GM21576 (cell line): ENCODE results near the gene NCOA4.
"Not testable (repeated sequence)": the region's sequence is repeated elsewhere in the genome, so short reads cannot be mapped to it uniquely, and the experiment has no call there.

Experiments
- ATAC-seq: cut with Tn5 transposase; IDR thresholded peaks from one replicate; pipeline ENCODE4 v1.9.1; 2021; ENCODE audit warnings: mild to moderate bottlenecking, moderate library complexity; ENCODE audit not compliant: unreplicated experiment

NCOA4 gene

DNA sequence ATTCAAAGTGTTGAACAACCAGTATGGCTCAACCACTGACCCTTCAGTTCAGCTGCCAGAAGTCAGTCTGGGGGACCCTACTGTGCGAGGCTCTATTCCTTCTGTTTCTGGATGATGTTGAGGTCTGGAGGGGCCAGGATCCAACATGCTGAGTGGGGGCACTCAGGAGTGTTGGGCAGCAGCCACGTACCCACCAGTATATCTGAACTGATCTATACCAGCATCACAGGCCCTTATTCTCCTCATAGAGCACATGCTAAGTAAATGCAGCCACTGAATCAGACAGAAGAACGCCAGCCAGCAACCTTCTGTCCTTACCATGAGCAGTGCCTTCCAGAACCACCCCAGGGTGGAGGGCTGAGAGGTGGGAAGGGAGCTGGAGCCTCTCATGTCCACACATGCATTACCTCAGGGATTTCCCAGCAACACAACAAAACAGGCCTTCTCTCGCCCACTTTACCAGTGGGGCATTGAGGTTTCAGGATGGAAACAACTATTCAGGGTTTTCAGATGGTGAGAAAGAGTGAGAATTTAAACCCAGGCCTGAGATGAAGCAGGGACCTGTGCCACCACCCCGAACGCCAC is 22.5 kb upstream of the NCOA4 start:
- no peak for ATAC-seq

GRCh38 chr10:46052057-46052790 is 21.8 kb upstream of the NCOA4 start:
- no peak for ATAC-seq

DNA sequence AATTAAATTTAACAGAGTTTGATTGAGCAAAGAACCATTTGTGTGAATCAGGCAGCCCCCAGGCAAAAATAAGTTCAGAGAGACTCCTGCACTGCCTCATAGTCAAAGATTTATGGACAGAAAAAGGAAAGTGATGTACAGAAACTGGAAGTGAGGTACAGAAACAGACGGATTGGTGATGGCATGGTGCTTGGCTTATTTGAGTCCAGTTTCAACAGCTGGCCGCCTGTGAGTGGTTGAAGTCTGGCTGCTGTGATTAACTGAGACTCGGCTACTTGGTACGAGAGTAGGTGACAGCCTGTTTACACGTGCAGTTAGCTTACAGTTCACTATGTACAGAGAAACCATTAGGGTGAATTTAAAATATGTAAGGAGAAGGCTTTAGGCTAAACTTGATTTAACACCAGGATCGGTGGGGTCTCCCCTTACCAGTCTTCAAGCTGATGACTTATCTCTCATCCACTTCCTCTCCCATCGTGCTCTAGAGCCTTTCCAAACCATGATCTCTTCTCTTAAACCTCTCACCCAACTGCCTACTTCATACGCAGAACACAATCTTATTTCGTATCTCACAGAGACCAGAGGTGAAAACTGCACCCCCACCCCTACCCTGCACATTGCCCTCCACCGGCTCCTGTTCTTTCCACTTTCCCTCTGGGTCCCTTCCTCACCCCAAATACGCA is 20.7 kb upstream of the NCOA4 start:
- no peak for ATAC-seq

DNA sequence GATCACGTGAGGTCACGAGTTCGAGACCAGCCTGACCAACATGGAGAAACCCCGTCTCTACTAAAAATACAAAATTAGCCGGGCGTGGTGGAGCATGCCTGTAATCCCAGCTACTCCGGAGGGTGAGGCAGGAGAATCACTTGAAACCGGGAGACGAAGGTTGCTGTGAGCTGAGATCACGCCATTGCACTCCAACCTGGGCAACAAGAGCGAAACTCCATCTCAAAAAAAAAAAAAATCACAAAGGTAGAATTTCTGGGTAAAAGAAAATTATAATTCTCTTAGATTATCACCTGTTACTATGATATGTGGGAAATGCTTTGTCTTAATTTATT is 19.0 kb upstream of the NCOA4 start:
- not testable (repeated sequence) for ATAC-seq

DNA sequence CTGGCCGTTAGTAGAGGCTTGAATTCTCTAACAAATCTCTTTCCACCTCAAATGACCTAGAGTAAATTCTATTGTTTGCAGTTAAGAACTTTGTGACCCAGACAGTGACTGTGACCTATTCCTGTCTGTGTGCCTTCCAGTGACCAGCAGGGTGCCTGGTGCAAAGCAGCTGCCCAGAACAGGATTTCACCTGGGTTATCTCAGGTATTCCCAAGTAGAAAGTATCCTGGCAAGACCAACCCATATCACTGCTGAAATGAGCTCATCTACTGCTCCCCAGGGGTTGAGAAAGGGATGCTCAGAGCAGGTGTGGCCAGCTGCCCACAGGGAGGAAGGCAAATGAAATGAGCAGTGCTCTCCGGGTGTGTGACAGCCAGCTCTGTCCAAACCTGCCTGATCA is 17.7 kb upstream of the NCOA4 start:
- ATAC-seq: no peak

DNA sequence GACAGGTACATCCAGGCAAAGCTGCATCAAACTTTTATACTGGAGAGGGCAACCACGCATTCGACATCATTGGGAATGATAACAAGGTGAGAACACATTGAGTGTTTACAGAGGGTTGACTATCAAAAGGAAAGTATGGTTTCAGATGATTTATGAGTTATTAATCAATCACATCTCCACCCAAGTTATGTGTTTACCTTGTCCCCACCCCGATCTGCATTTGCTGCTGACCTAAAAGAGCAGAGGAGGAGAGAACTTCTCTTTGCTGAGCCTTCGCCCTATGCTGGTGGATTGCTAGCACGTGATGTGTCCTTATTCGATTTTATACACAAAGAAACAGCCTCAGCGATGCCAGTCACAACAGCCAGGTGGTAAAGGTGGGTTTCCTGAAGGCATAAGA is 15.8 kb upstream of the NCOA4 start, which contains the start of gene MSMB:
MSMB (minus strand) TSS at position 9 of the 400 bp plus-strand sequence. CDS start 32 bp downstream, outside the sequence.
- ATAC-seq: no peak

DNA sequence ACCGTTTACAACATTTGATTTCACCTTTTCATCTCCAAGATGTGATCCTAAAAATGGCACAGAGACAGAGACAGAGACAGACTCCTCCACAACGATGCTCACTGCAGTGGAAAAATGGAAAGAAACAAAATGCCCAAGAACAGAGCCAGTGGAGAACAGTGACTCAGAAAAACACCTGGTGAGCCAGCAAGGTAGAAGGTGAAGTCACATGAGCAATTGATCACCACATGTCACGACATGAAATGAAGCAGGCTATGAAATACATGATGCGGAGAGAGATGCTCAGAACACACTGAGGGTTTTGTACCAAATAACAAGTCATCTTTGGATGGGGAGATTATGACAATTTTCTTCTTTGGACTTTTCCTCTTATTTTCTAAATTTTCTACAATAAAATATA is 12.1 kb upstream of the NCOA4 start:
- ATAC-seq: no peak

- no peak for ATAC-seq
Measured at GRCh38 chr10:46040004-46040403, 9.6 kb upstream of the NCOA4 start.

- ATAC-seq: no peak
Measured at GRCh38 chr10:46037107-46037825, 6.8 kb upstream of the NCOA4 start.

- no peak for ATAC-seq
Measured at GRCh38 chr10:46035923-46036849, 5.8 kb upstream of the NCOA4 start.

DNA sequence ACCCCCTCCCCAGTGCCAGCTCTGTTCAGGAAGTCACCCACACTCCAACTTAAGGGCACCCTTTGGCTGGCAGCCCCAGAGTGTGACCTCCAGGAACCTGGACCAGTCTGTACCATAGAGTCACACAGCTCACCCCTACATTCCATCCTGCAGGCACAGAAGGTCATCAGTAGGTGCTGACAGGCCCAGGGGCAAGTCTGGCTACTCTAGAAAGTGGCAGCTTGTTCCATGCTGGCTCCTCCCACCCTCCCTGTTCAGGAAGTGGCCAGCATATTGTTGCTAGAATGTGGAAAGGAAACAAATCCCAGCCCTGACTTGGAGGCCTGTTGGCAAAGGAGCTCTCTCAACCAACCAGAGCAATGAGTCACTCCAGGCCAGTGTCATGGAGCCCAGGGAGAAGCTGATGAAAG is 3.2 kb upstream of the NCOA4 start:
- no peak for ATAC-seq

DNA sequence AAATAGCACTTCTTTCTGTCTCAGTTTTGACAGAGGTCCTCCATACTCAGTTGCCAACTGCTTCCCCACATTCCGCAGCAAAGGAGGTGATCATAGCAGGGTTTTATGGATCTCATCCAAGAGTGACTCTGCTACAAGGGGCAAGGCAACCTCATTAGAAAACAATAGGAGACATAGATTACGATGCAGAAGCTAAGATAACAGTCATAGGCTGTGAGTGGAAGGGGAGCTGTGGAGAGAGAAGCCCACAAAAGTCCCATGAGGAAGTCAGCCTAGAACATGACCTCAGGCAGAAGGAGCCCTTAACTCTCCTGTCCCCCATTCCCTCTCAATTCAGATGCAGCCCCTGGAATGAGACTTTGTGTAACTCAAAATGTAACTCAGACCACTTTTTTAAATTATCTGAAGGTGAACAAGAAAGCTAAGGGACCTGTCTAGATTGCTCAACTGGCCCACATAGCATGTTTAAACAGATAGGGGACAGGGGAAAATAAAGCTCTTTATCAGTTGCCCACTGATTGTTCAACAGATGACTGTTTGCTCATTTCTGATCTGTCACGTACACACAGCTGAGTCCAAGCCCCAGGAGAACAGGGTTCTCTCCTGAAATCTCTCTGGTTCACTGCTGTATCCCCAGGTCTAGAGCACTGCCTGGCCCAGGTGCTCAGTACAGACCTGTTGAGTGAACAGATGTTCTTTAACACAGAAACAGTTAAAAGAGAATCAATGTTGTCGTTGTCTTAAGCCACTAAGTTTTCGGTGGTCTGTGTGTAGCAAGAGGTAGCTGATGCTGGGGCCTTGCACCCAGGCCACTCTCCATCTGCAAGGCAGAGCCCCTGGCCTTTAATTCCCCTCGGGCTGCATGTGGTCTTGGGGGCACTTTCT is 1.5 kb upstream of the NCOA4 start:
- no peak for ATAC-seq

DNA sequence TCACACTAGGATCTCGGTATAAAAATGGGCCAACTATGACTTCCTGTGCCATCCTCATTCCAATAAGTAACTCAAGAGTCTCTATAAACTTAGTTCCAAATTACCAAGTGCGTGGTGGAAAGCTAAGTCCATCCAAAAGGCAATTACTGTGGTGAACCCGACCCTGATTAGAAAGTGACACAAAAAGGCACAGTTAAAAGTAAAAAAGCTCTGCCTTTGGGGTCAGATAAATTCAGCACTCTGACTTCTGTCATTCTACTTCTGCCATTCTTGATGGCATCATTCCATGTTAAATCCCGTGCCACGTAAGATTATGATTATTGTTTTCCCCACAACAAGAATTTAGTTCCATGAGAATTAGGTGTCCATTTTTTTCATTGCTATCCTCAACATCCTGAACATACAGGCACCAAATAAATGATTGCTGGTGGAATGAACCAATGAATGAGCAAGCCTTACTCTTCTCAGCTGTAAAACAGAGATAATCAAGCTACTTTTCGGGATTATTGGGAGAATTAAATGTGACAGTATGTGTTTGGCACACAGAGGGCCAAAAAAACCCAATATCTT is 877 bp downstream of the NCOA4 start:
- no peak for ATAC-seq

DNA sequence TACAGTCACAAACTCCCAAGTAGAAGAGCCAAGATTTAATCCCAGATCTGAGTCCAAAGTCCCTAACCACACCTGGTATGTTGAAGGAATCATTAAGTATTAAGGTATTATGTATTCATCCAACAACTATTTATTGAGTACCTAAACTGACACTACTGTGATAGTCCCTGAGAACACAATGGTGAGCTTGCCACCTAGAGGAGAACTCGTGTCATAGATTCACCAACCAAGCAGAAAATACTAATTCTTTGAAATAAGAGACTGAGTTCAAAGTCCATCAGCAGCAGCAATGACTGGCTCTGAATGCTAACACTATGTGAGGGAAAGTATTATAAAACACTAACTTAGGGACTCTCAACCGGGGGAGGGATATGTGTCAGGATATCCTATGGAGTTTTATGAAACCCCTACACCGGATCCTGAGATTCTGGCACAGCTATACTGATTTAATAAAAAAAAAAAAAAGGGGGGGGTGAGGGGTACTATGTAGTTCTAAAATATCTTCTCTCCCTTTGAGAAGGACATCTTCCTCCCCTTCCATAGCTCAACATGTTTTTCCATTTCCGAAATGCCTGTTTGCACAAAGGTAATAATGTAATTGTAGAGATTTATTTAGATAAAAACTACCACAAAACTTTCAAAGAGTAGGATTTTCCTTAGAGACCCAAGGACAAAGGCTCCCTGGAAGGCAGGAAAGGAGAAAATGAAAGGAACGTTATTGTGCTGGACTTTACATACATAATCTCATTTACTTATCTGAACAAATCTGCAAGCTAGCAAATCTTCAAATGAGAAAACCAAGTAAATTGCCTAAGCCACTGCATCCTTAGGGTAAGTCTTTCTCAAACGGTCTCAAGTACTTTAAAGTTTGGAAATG is 1.6 kb downstream of the NCOA4 start:
- ATAC-seq: peak; percentile 35

DNA sequence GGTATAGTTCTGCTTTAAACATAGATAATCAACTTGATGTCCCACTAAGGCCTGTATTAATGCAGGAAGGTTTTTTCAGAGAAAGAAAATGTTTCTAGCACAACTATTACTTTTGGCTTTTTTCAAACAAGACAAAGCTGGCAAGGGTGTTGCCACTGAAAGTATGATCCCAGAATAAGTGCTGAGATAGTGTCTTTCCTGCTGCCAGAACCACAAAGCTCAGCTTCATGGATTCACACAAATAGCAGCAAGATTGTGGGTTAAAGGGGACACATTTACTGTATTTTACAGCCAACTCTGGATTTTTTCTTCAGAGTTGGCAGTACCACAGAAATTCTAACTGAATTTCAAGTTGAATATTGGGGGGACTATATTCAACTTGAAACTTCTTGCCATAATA is 4.3 kb downstream of the NCOA4 start:
- no peak for ATAC-seq

DNA sequence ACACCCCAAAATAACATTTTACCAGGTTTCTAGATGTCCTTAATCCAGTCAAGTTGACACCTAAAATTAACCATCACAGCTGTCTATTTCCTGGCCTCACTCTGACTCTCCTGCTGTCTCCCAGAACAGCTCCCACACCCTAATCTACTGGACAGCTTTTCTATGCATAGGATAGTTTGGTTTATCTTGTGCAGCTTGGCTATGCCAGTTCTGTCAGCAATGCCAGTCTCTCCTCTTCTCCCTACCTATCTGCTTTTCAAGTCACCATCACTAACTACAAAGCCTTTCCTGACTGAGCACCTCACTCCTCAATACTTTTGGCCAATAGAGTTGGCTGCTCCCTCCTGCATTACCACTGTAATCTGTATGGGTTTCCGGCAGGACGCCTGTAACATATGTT is 5.0 kb downstream of the NCOA4 start:
- ATAC-seq: no peak

DNA sequence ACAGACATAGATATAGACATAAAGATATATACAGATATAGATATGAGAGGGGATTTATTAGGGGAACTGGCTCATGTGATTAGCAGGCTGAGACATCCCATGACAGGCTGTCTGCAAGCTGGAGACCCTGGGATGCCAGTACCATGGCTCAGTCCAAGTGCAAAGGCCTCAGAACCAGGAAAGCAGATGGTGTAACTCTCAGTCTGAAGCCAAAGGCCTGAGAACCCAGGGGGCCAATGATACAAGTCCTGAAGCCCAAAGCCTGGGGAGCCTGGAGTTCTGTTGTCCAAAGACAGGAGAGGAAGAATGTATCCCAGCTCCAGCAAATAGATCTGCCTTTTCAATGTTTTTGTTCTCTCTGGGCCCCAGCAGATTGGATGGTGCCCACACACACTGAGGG is 5.5 kb downstream of the NCOA4 start:
- no peak for ATAC-seq

- ATAC-seq: peak; percentile 96
Measured at GRCh38 chr10:46022978-46023702, 7.3 kb downstream of the NCOA4 start.
